MM.1S (cell line): ENCODE data around the gene DLX4.

ENCODE experiments used
- DNase-seq: peaks from one replicate; pipeline ENCODE4 v3.0.0-alpha.2; 2015
- H2AFZ ChIP-seq: fragments of 300-600 bp; sonication (generic); 2 replicates; pipeline ENCODE4 v1.6.0; 2016; ENCODE audit warnings: antibody characterized with exemption, low read length
- H3F3A ChIP-seq: fragments of 300-600 bp; sonication (generic); 2 replicates; pipeline ENCODE4 v1.6.1; 2016; ENCODE audit warnings: mild to moderate bottlenecking, antibody characterized with exemption, low read length, moderate library complexity, mixed read lengths; ENCODE audit not compliant: insufficient read depth
- H3K27ac ChIP-seq: fragments of 300-600 bp; sonication (generic); 2 replicates; pipeline ENCODE4 v1.5.1; 2016; ENCODE audit warnings: mild to moderate bottlenecking, low read length
- H3K27me3 ChIP-seq: fragments of 300-600 bp; sonication (generic); replicated peaks from 2 replicates; pipeline ENCODE4 v1.6.0; 2016; ENCODE audit warnings: low read length; ENCODE audit not compliant: insufficient read depth
- H3K36me3 ChIP-seq: fragments of 300-600 bp; sonication (generic); replicated peaks from 2 replicates; pipeline ENCODE4 v1.6.1; 2016; ENCODE audit warnings: mild to moderate bottlenecking, low read length, mixed read lengths; ENCODE audit not compliant: insufficient read depth
- H3K4me1 ChIP-seq: fragments of 300-600 bp; sonication (generic); 2 replicates; pipeline ENCODE4 v1.6.1; 2016; ENCODE audit warnings: low read length, mixed read lengths
- H3K4me2 ChIP-seq: fragments of 300-600 bp; sonication (generic); 2 replicates; pipeline ENCODE4 v1.6.0; 2016; ENCODE audit warnings: low read depth, low read length
- H3K4me3 ChIP-seq: fragments of 300-600 bp; sonication (generic); 2 replicates; pipeline ENCODE4 v1.5.1; 2016; ENCODE audit warnings: low read length, mixed read lengths
- H3K79me2 ChIP-seq: fragments of 300-600 bp; sonication (generic); 2 replicates; pipeline ENCODE4 v1.6.1; 2016; ENCODE audit warnings: mixed run types, low read length, mixed read lengths
- H3K9ac ChIP-seq: fragments of 300-600 bp; sonication (generic); 2 replicates; pipeline ENCODE4 v1.6.1; 2016; ENCODE audit warnings: low read length, mixed read lengths
- H3K9me2 ChIP-seq: fragments of 300-600 bp; sonication (generic); replicated peaks from 2 replicates; pipeline ENCODE4 v1.6.1; 2016; ENCODE audit warnings: mild to moderate bottlenecking, low read length, mixed read lengths; ENCODE audit not compliant: insufficient read depth
- H3K9me3 ChIP-seq: fragments of 300-600 bp; sonication (generic); replicated peaks from 2 replicates; pipeline ENCODE4 v1.6.1; 2016; ENCODE audit warnings: mild to moderate bottlenecking, low read length, mixed read lengths; ENCODE audit not compliant: insufficient read depth
- H4K20me1 ChIP-seq: fragments of 300-600 bp; sonication (generic); 2 replicates; pipeline ENCODE4 v1.6.1; 2016; ENCODE audit warnings: mild to moderate bottlenecking, low read length, moderate library complexity, mixed read lengths; ENCODE audit not compliant: insufficient read depth
- EZH2 ChIP-seq: fragments of 300-600 bp; sonication (generic); optimal IDR thresholded peaks from 2 replicates; pipeline ENCODE3; 2017; ENCODE audit warnings: low read depth, mild to moderate bottlenecking, antibody characterized with exemption, low read length, mixed read lengths
- EZH2phosphoT487 ChIP-seq: fragments of 300-600 bp; sonication (generic); IDR thresholded peaks from 2 replicates; pipeline ENCODE4 v1.6.1; 2018; ENCODE audit warnings: antibody characterized with exemption, low read length
- TF ChIP-seq, protein P1 (sequence below): fragments of 300-600 bp; sonication (generic); IDR thresholded peaks from 2 replicates; pipeline ENCODE4 v1.5.1; 2016; ENCODE audit warnings: antibody characterized with exemption, low read length, mixed read lengths

Gene DLX4

DNA sequence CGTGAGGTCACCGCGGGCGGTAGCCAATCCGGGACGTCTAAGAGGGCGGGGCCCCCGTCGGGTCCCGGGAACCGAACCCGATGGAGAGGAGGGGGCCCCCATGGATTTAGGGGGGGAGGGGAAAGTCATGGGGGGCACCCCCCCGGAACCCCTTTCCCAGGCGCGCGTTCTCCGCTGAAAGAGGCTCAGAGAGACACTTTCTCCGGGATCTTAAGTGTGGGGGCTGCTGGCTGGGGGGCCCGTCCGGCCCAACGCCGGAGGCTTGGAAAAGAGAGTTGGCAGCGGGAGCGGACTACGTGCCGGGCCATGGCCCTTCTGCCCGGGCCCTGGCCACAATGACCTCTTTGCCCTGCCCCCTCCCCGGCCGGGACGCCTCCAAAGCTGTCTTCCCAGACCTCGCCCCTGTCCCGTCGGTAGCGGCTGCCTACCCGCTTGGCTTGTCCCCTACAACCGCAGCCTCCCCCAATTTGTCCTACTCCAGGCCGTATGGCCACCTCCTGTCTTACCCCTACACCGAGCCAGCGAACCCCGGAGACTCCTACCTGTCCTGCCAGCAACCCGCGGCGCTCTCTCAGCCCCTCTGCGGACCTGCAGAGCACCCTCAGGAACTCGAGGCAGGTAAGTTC lies at the start of gene DLX4:
TSS of gene DLX4 (plus strand) at position 57 of the 626 bp plus-strand sequence. CDS start at position 336, 279 bp downstream.
- Histone ChIP-seq H3K27me3 (peaks cover 97% of the 10 kb centered on the region), H3K9ac (peak within 1 kb of the TSS; percentile 38; the same call in 1 of the 2 replicates), H3K4me2 (peak within 1 kb of the TSS; percentile 99), H3F3A (no peaks in the 10 kb centered on the region), H3K27ac (no peak within 1 kb of the TSS), H3K9me3 (no peaks in the 10 kb centered on the region), H3K4me3 (peak within 1 kb of the TSS; percentile 82), H3K9me2 (no peaks in the 10 kb centered on the region), H3K4me1 (no peaks in the 10 kb centered on the region), H3K36me3 (no peaks in the 10 kb centered on the region), H2AFZ (peak within 1 kb of the TSS; percentile 93), H4K20me1 (no peaks in the 10 kb centered on the region), H3K79me2 (no peaks in the 10 kb centered on the region)
- TF ChIP-seq EZH2 (no peak), EZH2phosphoT487 (no peak)
- TF ChIP-seq, protein P1, sequence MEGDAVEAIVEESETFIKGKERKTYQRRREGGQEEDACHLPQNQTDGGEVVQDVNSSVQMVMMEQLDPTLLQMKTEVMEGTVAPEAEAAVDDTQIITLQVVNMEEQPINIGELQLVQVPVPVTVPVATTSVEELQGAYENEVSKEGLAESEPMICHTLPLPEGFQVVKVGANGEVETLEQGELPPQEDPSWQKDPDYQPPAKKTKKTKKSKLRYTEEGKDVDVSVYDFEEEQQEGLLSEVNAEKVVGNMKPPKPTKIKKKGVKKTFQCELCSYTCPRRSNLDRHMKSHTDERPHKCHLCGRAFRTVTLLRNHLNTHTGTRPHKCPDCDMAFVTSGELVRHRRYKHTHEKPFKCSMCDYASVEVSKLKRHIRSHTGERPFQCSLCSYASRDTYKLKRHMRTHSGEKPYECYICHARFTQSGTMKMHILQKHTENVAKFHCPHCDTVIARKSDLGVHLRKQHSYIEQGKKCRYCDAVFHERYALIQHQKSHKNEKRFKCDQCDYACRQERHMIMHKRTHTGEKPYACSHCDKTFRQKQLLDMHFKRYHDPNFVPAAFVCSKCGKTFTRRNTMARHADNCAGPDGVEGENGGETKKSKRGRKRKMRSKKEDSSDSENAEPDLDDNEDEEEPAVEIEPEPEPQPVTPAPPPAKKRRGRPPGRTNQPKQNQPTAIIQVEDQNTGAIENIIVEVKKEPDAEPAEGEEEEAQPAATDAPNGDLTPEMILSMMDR, result no peak
- DNase-seq, result no peak

- DNase-seq, result no peak
- Histone ChIP-seq H3K9ac (no peak overlapping the region), H3K79me2 (no peaks in the 10 kb centered on the region), H2AFZ (no peak overlapping the region), H3K9me3 (no peaks in the 10 kb centered on the region), H3K27ac (no peak overlapping the region), H3K4me1 (no peaks in the 10 kb centered on the region), H3F3A (no peaks in the 10 kb centered on the region), H3K36me3 (no peaks in the 10 kb centered on the region), H3K4me3 (no peak overlapping the region), H3K9me2 (no peaks in the 10 kb centered on the region), H3K4me2 (no peak overlapping the region), H4K20me1 (no peaks in the 10 kb centered on the region), H3K27me3 (peaks cover 97% of the 10 kb centered on the region)
- TF ChIP-seq, protein P1, result no peak
- TF ChIP-seq EZH2 (no peak), EZH2phosphoT487 (no peak)
Measured at GRCh38 chr17:49920030-49920769, 48.8 kb upstream of the DLX4 start.

DNA sequence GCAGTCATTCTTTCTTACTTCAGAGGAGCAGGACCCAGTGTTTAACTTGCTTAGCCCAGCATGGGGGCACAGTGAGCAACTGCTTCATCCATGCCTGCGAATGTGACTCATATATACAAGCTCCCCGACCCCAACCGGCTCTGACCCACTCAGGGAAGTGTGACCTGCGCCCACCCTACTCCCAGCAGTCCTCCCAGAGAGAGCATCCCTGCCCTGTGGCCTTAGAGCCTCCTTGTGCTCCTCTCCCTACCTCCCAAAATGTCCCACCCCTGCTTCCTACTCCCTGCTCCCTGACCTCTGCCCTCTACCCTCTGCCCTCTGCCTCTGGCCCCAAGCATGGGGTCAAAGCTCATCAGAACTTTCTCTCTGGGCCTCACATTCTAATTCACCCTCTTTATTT lies 46.9 kb upstream of the DLX4 start:
- no peaks in the 10 kb centered on the region for H4K20me1 ChIP-seq

More for the DNA sequence above, 46.9 kb upstream of the DLX4 start:
- no peak overlapping the region for H3K4me2 ChIP-seq
- H2AFZ ChIP-seq, result no peak overlapping the region
- DNase-seq, result no peak
- H3K9me2 ChIP-seq, result no peaks in the 10 kb centered on the region
- H3K9ac ChIP-seq, result no peak overlapping the region
- no peaks in the 10 kb centered on the region for H3K9me3 ChIP-seq
- H3K4me3 ChIP-seq, result no peak overlapping the region
- no peak overlapping the region for H3K27ac ChIP-seq
- TF ChIP-seq, protein P1, result no peak
- TF ChIP-seq EZH2phosphoT487, result no peak
- TF ChIP-seq EZH2, result no peak
- H3K4me1 ChIP-seq, result no peaks in the 10 kb centered on the region
- H3K36me3 ChIP-seq, result no peaks in the 10 kb centered on the region
- H3K27me3 ChIP-seq, result peaks cover 97% of the 10 kb centered on the region
- no peaks in the 10 kb centered on the region for H3K79me2 ChIP-seq
- no peaks in the 10 kb centered on the region for H3F3A ChIP-seq
